GM18870 (cell line): ENCODE data around the gene MIER3.
"Not testable (repeated sequence)": the region's sequence is repeated elsewhere in the genome, so short reads cannot be mapped to it uniquely, and the experiment has no call there.

Source experiments
- ATAC-seq: cut with Tn5 transposase; IDR thresholded peaks from one replicate; pipeline ENCODE4 v1.9.1; 2021; ENCODE audit warnings: moderate library complexity; ENCODE audit not compliant: unreplicated experiment

MIER3 gene, protein sequence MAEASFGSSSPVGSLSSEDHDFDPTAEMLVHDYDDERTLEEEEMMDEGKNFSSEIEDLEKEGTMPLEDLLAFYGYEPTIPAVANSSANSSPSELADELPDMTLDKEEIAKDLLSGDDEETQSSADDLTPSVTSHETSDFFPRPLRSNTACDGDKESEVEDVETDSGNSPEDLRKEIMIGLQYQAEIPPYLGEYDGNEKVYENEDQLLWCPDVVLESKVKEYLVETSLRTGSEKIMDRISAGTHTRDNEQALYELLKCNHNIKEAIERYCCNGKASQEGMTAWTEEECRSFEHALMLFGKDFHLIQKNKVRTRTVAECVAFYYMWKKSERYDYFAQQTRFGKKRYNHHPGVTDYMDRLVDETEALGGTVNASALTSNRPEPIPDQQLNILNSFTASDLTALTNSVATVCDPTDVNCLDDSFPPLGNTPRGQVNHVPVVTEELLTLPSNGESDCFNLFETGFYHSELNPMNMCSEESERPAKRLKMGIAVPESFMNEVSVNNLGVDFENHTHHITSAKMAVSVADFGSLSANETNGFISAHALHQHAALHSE

DNA sequence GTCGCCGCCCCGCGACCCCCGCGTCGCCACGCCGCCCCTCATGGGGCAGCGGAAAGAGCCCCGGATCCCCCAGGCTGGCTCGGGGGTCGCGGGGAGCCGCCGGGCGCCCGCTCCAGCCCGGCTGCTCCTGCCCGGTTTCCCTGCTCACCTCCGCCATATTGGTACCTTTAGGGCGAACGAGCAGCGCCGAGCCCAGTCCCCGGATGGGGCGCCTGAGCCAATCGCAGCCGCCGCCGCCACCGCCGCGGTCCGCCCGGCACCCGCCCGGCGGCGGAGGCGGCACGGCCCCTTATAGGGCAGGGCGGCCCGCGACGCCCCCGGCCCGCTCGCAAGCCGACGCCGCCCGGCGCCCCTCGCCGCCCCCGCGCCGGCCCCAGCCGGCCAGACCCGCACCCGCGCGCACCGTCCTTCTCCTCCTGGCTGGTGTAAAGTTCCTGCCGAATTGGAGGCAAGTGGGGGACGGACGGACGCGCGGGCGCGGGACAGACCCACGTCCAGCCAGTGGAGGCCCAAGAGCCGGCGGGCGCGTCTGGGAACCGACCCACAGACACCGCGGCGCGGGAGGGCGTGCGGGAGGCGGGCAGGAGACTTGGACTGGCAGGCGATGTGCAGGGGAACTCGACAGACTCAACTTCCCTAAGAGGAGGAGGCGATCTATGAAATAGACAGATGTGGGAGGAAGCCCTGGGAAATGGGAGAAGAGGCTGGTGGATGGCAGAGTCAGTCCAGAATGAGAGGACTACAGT is at the start of gene MIER3:
TSS of gene MIER3 (minus strand) at position 178 of the 746 bp plus-strand sequence. CDS start at position 157, 21 bp downstream.
- peak; percentile 72 for ATAC-seq

DNA sequence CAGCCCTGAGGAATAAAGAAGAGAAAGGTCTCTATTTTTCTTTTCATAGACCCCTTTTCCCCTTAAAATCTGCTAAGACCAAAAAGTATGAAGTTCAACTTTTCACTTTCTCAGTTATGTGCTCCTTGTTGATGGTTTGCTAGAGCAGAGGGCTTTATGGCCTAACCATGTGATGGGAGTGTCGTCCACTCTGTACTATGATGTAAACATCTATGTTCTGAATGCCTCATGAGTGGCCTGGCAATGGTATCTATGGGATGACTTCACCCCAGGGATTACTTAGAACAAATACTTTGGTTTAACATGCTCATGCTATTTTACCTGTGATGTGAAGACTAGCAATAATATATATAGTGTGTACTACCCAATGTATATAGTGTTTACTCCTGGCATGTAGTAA is 43.7 kb upstream of the MIER3 start:
- ATAC-seq, result no peak

DNA sequence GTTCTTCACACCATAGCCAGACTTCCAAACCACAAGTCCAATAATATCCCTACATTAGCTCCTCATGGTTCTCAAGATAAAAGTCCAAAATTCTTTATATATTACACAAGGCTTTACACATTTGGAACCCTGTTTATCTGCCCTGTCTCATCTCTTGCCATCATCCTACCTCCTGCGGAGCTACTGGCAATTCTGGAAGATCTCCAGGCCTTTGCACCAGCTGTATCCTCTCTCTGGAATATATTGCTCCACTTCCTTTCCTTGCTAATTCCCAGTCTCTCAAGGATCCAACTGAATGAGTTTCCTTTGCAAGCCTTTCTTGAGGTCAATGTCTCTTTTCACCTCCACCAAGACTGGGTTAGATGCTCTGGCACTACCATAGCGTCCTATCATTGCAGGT is 41.3 kb upstream of the MIER3 start:
- ATAC-seq, result no peak

DNA sequence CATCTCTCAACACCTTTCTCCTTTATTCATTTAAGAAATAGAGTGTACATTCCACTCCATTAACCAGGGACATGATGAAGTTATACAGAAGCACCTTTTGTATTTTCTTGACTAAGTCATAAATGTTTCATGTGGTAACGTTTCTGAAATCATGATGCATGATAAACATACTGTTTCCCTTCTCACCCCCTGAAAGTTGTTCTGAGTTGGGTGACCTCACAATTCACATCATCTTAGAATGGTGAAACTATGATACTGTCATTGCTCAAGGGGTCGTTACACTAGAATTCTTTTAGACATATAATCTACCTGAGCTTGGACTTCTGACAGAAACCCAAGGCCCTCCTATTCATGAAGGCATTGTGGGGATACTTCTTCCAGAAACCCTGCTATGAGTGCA is 37.8 kb upstream of the MIER3 start:
- ATAC-seq, result no peak

DNA sequence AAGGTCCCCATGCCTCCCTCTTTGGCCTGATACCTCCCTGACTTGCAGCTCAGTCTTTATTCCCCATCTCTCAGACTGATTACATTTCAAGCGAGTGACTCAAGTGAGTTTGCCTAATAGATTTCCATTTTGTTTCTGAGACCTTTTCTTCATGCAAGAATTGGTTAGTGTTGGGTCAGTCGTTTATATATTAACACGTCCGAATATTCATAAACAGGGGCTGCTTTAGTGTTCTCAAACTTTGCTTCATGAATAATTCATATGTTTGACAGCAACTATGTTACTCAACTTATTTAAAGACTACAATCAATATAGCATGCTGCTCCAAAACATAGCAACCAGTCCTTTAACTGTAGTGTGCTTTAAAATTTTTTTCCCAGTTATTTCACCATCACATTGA is 36.6 kb upstream of the MIER3 start:
- no peak for ATAC-seq

DNA sequence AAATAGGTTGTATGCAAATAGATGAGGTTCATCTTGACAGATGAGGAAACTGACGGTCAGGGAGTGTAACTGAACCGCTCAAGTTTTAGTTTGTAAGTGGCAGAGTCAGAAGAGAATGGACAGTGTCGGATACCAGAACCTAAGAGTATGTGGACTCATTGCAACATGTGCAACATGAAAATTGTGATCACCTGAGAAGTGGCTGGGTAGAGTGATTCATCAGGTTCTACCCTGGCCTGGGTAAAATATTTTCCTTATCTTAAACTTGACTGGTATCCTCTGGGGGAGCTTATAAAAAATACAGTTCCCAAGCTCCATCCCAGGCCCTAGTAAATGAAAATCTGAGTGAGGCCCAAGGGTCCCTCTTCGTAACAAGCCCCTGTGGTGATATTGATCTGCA is 35.2 kb upstream of the MIER3 start:
- no peak for ATAC-seq

DNA sequence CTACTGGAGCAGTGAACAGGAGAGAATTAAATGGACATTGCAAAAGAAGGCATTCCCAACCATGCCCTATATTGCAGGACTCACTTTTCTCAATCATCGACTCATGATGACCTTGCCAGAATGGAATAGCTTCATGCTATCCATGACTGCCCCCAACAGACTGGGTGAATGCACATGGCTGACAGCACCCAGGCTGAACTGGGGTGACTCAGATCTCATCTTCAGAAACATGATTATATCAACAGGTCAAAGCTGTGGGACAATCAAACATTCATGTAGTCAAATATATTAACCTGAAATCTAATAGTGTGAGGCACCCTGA is 34.7 kb upstream of the MIER3 start:
- ATAC-seq, result peak; percentile 38

DNA sequence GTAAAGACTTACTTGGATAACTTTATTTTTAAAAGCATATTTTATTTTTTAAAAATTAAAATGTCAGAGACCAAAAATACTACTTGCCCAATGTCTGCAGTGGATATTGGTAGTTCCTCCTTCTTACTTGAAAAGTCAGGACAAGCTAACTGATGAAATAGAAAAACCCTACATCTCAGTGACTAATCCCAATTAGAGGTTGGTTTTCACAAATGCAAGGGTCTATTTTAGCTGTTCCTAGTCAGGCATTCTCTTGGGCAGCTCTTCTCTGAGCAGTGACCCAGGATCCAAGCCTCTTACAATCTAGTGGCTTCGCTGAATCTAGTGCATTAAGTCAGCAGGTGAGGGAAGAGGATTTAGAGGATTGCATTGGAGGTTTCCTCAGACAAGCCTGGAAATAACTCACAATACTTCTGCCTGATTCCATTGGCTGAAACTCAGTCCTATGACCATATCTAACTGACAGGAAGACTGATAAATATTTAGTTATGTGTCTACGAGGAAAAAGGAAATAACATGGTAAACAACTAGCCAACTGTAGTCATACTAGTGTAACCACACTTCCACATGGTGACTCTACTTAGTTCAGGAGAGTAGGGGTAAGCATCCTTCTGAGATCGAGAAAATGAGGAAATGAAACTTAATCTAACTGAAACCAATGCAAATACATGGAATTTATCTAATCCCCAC is 34.2 kb upstream of the MIER3 start:
- ATAC-seq, result peak; percentile 69

DNA sequence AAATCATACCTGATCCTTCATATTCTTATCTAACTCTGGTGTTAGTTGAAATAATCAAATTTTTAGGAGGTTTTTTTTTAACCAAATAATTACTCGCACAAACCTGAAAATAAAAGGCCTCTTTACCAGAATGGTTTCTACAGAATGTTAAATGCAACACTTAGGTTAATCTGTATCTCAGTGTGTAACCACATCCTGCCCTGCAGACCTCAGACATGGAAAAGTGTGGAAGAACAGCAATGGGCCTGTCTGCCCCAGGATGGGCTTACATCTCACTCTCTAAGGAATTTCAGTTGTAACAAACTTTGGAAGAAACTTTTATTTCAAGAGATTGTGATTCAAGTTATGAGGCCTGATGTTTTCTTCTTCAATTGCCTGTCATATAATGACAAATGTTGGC is 32.5 kb upstream of the MIER3 start:
- no peak for ATAC-seq

DNA sequence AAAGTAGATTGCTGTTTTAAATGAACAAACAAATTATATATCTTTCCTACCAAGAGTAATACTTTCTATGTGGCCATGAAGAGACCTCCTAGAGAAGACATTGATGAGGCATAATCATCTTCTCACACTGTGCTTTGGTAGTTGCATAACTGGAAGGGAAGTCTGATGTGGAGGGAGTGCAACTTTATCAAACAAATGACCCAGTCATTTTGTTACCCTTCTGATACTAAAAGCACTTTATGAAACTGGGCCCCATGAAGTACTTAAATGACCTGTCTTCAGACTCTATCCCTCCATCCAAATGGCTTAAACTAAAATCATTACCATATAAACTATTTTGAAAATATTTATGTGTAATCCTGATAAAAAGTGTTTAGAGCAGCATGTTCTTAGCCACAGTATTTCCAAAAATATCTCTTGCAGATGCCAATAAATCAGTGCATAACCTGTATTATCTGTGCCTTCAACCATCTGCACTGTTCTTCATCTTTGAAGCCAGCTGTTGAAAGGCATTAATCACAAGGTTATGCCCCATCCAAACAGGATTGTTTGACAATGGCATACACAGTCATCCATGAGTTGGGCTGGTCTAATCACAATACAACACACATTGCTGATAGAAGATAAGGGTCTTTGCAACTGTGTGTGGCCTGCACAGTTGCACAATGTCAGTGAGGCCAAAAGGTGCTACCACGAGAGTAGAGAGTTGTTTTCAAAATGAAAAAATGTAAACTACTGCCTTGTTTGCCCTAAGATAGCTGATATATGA is 31.9 kb upstream of the MIER3 start:
- peak; percentile 50 for ATAC-seq

DNA sequence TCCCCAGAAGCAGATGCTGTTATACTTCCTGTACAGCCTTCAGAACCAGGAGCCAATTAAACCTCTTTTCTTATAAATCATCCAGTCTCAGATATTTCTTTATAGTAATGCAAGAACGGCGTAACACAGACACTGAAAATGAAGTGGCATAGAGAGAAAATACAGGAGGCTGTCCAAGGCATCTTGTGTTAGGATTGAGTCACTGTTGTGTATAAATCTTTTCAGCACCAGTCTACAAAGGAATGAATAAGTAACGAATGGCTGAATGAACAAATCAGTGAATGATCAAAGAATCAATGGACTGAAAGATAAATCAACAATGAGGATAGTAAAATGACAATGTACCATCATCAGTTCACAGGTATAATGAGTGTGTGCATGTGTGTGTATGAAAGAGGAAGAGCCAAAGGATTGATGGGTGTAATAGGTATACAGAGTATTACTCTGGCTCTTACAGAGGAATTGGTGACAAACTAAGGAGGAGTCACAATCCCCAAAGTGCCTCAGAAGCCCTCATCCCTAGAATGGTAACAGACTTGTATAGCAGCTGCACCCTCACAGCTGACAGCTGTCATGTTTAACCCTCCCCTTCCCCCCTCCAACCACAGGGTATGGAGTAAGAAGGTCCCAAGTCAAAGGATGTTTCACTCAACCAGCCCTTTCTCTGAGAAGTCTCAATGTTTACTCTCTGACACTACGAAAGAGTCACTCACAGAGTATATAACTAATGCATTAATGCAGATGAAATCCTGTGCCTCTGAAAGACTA is 29.8 kb upstream of the MIER3 start:
- ATAC-seq, result no peak

DNA sequence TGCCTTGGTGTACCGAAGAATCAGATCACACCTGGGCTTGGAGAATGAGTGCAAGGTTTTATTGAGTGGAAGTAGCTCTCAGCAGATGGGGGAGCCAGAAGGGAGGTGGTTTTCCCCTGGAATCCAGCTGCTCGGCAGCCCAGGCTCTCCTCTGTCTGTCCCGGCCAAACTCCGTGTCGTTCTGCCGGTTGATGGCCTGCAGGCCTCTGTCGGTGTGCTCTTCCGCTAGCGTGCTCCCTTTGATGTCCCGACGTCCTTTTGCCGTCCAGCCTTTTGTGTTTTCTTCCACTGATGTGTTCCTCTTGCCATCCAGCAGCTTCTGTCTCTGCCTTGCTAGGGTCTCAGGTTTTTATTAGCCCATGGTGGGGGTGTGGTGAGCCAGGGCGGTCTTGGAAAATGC is 28.0 kb upstream of the MIER3 start:
- ATAC-seq, result no peak

DNA sequence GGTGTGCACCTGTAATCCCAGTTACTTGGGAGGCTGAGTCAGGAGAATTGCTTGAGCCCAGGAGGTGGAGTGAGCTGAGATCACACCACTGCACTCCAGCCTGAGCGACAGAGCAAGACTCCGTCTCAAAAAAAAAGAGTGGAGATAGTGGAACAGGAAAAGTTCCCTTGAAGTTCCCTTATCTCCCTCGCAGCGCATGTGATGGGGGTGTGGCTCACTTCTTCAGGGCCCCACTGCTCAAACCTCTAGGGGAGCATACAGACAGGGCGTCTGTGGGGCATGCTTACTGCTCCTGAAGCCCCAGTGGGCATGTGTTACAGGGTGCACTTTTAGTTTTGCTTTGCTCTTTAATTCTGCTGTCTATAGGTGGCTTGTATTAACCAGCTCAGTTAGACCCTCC is 27.6 kb upstream of the MIER3 start:
- ATAC-seq, result not testable (repeated sequence)

DNA sequence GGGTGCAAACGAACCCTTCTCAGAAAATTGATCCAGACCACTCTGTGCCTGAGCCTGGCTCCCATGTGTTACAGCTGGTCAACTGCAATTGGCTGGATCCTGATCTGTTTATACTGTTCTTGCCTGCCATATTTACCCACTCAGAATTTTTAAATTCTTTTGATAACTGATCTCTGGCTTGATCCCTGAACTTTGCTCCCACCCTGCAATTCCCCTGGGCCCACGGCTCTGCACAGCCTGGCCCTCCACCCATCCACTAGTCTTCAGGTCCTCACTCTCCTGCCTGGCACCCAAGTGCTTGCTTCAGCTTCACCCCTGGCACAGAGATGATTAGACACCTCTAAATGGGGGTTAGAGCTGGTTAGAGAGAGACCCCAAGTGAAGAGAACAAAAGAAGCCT is 25.9 kb upstream of the MIER3 start:
- no peak for ATAC-seq

DNA sequence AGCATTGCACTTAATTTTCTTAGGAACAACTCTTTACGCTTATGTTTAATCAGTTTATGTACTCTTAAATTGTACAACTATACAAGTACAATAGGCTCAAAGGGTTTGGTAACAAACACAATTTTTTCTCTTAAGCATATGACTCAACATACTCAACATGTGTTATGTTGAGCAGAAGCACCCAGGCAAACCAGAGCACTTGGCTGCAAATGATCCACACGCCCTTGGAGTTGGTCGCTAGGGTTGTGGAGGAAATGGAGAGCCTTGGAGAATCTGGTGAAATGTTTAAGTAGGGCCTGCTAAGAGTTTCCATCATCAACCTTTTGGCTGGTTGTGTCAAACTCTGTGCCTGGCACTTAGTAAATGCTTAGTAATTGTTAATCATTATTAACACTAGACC is 25.1 kb upstream of the MIER3 start:
- no peak for ATAC-seq

DNA sequence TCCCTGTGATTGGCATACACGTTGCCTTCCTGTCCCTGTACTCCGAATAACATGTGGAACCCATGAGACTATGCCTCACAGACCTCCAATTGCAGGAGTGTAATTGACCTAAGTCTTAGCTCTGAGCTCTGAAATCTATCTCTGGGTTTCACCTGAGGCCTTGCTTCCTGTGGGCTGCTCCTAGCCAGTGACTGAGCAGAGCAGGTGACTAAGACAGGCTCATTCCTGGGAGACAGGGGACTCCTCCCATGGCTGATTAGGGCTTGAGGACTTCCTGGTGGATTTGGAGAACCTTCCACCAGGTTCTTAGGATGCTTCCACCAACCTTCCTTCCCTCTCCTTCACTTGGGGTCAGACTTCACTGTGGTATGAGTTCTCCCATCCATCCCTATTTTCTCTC is 22.3 kb upstream of the MIER3 start:
- ATAC-seq, result no peak

DNA sequence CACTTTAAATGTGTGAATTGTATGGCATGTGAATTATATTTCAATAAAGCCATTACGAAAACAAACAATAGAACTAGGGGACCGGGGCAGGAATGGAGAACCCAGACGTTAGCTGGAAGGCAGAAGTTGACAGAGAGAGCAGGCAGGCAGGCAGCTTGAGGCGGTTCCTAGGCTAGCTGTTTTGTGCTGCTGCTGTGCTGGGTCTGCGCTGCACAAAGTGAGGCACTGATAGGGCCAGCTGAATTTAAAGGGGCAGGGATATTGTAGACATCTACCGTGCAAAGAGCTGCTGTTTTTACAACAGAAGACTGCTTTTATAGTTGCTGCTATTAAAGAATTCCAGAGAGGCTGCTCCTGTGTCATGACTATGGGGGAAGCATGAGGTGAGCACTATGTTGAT is 21.6 kb upstream of the MIER3 start:
- ATAC-seq, result no peak

DNA sequence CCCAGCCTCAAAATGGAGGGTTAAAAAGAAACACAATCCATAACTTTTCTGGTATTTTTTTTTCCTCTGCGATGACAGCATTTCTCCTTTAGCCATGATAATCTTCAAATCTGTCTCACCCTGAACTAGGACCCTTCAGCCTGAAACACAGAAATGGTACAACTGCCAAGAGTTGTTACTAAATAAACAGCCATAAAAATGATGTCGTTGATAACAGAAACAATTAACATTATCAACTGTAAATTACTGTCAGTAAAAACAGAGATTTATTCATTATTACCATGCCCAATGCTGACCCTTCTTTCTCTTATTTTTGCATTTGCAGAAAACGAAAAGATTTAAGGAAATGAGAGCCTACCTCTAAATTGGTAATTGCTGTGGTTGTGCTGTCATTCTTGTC is 19.4 kb upstream of the MIER3 start:
- no peak for ATAC-seq

DNA sequence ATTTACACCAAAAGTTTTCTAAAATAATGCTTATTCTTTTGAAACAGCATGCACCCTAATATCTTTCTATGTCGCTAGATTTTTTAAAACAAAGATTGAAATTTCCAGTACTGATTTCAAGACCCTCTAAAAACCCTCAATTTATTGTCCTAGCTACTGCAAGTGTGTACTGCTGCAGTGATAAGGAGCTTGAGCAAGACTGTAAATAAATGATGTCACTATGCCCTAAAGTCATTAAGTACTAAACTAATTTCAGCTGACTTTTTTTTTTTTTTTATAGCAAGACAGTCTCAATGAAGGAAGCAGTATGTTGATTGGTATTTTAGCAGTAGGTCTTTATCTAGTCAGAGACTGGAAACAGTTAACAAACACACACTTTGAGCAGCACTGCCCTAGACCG is 12.2 kb upstream of the MIER3 start:
- ATAC-seq, result no peak

DNA sequence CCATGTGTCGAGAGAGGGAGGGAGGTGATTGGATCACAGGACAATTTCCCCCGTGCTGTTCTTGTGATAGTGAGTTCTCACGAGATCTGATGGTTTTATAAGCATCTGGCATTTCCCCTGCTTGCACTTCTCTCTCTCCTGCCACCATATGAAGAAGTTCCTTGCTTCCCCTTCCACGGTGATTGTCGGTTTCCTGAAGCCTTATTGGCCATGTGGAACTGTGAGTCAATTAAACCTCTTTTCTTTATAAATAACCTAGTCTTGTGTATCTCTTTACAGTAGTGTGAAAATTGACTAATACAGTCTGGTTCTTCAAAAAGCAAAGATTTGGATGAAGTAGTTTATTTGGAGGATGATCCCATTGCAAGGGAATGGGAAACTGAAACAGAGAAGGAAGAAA is 11.3 kb upstream of the MIER3 start:
- no peak for ATAC-seq
